Measurements from ENCODE around the gene CLCNKB.
"Not testable (repeated sequence)": the region's sequence is repeated elsewhere in the genome, so short reads cannot be mapped to it uniquely, and the experiment has no call there.

CLCNKB gene

DNA sequence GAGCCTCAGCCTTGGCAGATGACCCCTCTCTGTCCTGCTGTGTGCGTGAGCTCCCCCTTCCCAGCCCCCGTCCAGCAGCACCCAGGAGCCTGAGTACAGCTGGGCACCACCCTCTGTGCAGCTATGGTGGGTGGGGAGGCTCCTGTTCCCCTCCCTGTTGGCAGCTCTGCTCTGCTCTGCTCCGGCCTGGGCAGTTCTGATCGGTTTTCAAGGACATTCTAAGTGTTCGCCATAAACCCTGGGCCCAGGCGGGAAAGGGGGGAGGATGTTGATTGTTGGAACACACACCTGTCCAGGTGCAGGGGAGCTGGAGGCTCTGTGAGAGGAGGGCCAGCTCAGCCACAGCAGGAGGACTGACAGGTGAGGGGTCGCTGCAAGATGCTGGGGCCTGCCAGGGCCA lies at the start of gene CLCNKB:
Gene CLCNKB (plus strand): TSS at position 262 of the 400 bp plus-strand sequence. CDS start 711 bp downstream, outside the sequence.
- DNase-seq: no peak

DNA sequence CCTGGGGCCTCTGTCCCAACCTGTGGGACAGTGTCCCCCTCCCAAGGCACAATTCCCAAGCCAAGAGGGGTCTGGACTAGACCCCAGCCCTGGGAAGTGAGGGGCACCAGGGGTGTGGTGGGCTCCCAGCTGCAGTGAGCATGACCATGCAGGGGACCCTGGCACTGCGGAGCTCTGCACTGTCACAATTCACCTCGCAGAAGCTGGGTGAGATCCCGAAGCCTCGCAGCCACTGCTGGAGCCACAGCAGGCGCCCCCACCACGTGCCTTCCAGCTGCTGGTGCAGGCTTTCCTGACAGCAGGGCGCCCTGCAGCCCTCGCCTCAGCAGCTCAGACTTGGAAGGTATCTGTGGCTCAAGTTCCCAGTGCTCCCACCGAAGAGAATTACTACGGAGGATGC lies 49.5 kb upstream of the CLCNKB start:
- DNase-seq: no peak

DNA sequence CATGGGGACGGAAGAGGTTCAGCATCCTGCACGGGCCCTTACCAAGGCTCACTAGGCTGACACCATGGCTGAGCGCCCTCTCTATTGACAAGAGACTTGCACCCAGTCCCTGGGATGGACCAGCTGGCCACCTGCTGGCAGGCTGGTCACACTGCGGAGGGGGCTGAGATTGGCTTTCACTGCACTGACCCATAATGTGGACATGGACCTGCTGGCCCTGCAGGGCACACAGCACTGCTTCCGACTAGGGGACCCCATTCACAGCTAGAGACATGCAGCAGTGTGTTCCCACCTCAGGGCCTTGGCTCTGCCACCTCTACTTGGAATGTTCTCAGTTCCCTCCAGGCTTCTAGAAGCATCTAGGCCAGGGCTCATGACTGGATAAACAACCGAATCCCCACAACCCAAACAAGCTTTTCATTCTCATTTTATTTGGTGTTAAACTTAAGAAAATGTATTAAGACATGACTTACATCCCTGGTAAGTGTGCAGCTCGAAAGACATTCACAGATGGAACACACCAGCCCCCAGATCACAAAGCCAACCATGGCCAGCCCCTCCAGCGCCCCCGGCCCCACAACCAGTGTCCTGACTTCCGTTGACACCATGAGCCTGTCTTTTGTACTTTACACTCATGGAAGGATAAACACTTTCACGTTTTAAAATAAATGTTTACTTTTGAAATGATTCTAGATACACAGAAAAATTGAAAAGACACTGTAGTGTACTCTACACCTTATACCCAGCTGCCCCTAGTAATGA lies 48.8 kb upstream of the CLCNKB start:
- peak; percentile 25 for DNase-seq

DNA sequence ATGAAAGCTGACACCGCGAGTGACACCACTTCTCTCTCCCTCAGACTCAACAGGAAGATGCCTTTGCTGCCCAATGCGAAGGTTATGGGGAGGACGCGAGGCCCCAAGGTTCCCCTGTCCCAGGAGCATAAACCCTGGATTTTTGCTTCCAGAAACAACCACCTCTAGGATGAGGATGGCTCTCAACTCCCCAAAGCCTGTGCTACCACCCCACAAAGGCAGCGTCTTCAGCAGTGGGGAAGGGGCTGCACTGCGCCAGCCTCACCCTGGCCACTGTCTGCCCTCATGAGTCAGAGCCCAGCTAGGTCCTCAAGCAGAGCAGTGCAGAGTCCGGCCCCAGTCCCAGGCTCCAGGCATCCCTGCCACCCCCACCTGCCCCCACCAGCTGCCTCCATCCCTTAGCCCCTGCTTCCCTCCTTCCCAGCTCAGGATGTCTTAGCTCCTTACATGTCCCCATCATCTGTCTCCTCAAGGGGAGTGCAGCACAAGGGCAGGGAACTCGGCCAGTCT lies 46.5 kb upstream of the CLCNKB start:
- DNase-seq: no peak

DNA sequence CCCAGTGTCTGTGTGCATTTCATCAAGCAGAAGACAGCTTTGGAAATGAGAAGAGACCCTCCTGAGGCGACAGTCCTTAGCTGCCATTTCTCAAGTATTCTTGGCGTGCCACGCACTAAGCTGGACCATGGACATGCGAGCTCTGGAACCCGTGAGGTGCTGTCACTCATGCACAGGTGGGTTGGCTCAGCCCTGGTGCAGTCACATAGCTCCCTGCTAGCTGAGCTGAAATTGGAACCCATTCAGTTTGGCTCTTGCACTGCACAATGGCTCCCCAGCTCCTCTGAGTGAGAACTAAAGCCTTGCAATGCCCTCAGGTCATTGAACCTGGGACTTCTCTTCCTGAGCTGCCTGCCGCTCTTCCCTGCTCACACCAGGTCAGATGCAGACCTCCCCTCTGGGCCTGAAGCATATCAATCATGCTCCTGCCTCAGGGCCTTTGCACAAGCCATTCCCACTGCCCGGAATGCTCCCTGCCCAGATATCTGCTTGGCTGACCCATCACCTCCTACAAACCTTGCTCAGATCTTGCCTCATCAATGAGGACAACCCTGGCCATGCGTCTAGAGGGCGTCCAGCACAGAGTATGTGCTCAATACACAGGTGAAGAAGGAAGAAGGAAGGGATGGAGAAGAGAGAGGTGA lies 45.8 kb upstream of the CLCNKB start:
- DNase-seq: no peak

DNA sequence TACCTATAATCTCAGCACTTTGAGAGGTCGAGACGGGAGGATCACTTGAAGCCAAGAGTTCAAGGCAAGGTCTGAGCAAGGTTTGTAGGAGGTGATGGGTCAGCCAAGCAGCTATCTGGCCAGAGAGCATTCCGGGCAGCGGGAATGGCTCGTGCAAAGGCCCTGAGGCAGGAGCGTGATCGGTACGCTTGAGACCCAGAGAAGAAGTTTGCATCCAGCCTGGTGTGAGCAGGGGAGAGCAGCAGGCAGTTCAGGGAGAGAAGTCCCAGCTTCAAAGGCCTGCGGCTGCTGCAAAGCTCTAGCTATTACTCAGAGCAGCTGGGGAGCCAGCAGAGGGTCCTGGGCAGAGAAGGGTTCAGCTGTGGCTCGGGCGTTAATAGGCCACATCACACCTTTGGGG lies 44.7 kb upstream of the CLCNKB start:
- no peak for DNase-seq

DNA sequence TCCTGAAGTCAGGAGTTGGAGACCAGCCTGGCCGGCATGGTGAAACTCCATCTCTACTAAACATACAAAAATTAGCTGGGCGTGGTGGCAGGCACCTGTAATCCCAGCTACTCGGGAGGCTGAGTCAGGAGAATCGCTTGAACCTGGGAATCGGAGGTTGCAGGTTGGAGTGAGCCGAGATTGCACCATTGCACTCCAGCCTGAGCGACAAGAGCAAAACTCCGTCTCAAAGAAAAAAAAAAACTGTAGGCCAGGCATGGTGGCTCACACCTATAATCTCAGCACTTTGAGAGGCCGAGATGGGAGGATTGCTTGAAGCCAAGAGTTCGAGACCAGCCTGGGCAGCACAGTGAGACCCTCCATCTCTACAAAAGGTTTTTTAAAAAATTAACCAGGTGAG lies 42.3 kb upstream of the CLCNKB start:
- not testable (repeated sequence) for DNase-seq

DNA sequence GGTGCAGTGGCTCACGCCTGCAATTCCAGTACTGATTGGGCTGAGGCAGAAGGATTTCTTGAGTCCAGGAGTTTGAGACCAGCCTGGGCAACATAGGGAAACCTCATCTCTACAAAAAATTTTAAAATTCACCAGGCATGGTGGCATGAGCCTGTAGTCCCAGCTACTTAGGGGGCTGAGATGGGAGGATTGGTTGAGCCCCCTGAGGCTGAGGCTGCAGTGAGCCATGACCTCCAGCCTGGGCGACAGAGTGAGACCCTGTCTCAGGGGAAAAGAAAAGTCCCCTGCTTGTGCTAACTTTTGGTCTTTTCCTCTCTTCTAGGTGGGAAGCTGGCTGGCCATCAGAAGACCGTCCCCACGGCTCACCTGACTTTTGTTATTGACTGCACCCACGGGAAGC lies 38.0 kb upstream of the CLCNKB start:
- no peak for DNase-seq

DNA sequence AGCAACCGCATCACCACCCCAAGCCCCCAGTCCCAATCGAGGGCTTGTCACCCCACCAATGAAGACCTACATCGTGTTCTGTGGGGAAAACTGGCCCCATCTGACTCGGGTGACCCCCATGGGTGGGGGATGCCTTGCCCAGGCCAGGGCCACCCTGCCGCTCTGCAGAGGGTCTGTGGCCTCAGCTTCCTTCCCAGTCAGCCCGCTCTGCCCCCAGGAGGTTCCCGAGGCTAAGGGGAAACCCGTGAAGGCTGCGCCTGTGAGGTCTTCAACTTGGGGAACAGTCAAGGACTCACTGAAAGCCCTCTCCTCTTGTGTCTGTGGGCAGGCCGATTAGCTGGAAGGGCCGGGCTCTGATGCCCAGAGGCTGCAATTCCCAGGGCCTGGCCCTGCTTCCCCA lies 37.6 kb upstream of the CLCNKB start:
- no peak for DNase-seq

DNA sequence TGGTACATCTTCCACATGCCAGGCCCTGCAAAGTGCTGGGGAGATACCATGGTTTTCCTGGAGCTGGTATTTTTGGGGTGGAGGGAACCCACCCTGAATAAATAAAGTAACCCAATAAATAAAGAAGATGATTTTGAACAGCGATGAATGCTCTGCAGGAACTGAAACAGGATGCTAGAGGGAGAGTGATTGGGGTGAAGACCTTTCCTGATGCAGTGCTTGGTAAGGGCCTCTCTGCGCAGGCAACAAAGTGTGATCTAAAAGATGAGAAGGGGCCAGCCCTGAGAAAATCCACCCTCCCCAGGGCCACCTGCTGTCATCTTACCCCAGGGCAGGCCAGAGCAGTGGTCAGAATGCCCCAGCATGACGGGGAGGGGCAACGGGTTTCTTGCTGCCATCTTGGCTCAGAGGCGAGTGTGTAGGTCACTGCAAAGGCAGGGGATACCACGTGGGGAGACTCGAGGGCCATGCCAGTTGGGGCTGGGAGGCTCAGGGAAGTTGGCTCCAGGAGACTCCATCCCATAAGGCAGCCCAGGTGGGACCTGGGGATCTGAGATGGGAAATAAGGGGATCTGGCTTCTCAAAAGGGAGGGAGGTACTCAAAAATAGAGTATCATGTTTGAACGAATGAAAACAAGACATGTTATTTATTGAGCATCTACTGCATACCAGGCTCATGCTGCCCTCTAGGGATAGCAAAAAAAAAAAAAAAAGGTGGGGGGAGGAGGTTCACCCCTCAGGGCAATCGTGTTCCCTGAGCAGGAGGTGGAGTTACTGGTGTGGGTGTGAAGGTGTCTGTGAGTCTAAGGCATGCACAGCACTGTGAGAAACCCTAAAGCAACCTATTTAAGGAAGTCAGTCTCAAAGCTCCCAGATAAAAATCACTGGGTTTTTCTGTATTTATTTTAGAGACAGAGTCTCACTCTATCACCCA lies 36.8 kb upstream of the CLCNKB start:
- no peak for DNase-seq

DNA sequence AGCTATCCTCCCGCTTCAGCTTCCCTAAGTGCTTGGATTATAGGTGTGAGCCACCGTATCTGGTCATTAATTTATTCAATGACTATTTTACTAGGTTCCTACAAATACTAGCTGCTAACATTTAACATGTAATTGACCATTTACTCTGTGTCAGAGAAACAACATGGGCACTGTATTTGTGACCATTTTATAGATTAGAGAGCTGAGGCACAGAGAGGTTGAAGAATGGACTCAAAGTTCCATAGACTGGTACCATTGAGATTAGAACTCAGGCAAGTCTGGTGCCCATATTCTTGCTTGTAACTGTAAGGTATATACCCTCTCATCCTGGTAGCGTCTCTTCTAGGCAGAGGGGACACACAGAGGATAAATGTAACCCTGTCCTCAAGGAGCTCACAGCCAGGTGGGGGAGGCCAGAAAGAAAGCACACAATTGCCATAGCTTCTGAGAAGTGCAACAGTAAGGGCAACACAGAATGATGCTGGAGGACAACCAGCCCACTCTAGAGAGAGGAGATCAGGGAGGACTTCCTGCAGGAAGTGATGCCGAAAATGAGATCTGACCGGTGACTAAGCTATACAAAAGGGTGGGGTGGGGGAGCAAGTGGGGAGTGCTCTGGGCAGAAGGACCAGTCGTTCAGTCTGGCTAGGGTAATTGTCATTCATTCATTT lies 35.8 kb upstream of the CLCNKB start:
- DNase-seq: no peak

DNA sequence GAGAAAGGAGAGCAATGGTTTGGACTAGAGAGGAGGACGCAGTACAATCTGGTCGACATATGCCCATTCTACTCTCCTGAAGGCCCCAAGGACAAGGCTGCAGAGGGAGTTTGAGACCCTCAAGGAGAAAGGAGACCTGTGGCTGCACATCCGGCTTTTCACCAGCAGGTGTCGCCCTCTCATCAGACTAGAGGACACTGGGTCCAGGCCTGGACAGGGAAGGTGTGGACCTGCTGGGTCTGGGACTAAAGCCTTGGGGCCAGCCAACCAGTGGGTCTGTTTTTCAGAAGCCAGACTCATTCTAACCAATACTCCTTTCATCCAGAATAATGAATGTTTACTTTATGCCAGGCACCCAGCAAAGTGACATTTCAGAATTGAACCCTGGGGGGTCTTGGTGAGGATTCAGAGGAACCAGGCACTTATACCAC lies 34.5 kb upstream of the CLCNKB start:
- DNase-seq: peak; percentile 73

DNA sequence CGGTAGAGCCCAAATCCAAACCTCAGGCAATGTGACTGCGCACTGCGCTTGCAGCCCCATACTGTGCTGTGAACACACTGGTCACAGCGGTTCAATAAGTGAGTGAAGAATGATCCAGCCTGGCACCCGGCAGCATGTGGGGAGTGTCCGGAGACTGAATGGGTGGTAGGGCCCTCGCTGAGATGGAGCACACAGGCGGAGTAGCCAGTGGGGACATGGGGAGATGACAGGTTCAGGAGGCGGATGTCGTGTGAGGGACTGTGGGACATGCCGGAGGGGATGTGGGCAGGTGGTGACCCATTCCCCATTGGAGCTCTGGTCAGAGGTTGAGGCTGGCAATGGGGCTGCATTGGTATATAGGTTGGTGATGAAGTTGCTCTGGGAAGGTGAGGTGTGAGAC lies 33.9 kb upstream of the CLCNKB start:
- no peak for DNase-seq

DNA sequence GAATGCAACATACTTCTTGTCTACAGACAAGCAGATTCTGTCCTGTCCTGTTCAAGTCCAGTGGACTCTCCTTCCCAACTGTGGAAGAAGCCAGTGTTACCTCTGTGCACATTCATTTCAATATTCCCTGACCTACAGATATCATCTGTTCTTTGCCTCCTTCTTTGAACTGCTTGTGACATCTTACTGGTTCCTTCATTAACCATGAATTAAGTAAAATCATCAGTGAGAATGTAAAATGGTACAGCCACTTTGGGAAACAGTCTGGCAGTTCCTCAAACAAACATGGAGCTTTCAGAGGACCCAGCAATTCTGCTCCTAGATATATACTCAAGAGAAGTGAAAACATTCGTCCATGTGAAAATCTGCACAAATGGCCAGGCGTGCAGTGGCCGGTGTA lies 32.7 kb upstream of the CLCNKB start:
- no peak for DNase-seq

DNA sequence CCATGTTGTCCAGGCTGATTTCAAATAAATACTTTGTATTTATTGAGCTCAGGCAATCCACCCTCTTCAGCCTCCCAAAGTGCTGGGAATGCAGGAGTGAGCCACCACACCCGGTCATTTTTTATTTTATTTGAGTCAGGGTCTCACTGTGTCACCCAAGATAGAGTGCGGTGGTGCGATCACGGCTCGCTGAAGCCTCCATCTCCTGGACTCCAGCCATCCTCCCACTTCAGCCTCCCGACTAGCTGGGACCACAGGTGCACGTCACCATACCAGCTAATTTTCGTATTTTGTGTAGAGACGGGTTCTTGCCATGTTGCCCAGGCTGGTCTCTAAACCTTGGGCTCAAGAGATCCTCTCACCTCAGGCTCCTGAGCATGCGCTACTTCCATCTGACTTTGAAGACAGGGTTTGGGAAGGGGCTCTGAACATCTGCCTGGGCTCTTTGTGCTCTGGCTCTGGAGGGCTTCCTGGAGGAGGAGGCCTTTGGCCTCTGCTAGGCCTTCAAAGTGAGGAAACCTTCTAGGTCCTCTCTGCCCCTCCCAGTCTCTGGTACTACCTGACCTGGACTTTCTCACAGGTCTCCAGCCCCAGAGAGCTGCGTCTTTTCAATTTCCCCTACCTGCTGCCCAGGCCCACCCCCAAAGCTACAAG lies 31.5 kb upstream of the CLCNKB start:
- no peak for DNase-seq

DNA sequence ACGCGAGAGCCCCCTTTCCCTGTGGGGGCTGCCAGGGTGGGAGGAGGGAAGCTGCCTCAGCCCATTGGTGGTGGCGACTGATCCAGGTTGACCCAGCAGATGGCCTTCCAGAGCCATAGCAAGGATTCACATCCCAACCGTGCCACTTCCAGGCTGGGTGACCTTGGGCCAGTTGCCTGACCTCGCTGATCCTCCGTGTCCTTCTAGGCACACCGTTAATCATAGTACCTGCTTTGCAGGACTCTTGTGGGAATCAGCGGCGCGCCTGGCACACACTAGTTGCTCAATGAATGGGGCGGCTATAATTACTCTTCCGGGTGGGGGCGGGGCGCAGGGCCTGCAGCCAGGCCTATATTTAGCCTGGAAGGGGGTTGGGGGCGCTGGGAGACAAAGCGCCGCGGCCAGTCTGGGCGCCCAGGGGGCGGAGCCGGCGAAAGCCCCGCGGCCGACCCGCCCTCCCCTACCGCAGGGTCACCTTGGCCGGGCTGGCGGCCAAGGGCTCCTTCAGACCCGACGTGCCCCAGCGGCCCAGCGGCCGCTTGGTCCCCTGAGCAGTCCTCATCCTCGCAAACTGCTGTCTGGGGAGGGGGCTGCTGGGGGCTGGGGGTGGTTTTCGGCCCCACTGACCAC lies 30.9 kb upstream of the CLCNKB start:
- DNase-seq: peak; percentile 23

DNA sequence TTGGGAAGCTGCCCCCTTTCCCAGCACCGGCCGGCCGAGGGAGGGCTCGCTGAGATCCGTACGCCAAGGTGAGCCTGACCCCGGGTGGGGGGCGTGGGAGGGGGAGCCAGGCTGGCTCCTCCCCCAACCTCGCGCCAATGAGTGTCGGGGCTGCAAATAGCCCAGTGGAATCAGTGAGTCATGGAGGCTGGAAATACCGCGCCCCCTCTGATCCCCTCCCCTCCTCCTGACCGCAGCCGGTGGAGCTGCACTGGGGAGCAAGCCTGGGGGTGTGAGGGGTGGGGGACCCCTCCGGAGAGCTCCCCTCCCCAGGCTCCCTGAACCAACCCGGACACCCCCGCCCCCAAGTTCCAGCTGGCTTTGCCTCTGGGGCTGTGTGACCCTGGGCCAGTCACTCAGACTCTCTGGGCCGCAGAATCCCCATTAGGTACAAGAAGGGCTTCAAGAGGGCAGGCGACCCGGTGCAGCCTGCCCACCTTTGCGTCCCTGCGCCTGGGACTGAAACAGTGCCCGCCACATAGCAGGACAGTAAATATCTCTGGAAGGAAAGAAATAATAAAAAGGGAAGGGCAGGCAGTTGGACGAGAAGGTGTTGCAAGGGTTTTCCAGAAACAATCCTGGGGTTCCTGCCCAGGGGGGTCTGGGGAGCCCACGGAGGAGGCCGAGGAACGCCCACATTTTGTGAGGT lies 30.2 kb upstream of the CLCNKB start:
- DNase-seq: peak; percentile 39

DNA sequence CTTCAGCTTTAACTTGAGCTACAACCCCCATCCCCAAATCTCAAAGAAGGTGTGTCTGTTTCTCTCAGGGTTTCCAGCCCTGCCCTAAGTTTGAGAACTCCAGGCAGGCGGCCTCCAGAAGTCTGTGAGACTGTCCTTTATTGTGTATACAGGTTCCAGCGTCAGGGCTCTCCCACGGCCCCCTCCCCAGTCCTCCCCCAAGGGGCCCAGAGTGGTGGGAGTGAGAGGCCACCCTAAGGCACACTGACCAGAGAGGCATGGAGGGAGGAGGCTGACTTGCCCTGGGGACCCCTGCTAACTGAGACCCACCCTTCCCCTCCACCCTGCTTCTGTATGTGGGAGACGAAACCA lies 29.7 kb upstream of the CLCNKB start:
- no peak for DNase-seq

DNA sequence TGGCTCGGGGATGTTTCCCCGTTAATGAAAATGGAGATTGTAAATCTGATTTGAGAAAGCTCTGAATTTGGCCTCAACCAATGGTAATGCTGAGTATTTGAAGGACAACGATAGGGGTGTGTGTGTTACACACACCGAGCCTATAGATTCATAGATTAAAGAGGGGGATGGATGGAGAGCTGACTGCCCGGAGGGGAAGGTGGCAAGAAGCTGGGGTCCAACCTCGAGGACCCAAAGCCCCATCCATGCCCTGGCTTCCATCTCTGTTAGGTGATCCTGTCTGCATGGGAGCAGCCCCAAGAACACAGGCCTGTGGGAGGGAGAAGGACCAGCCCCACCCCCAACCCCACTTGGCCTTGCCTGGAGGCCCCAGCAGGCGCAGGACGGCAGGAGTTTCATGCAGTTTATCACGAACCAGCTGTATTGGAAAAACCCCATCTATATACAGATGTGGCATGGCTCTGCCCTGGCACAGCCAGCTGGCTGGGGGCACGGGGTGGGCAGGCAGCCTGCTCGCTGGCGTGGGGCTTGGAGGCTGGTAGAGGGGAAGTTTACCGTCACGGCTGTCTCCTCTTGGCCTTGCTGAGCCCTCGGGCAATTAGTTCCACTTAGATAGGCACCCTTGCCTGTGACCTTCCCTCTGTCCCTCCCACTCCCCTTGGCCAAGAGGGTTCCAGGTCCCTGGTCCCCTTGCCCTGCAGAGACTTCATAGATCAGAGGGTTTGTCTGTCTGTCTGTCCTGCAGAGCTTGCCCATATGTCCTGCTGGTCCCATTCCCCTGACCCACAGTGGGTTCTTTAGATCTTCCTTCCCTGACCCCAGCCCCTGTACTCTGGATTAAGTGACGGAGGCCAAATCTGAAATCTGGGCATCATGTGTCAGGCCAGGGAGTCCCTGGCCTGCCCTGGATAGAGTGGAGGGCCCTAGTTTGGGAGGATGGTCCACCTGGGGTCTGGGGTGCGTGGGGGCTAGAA lies 28.8 kb upstream of the CLCNKB start:
- DNase-seq: no peak

DNA sequence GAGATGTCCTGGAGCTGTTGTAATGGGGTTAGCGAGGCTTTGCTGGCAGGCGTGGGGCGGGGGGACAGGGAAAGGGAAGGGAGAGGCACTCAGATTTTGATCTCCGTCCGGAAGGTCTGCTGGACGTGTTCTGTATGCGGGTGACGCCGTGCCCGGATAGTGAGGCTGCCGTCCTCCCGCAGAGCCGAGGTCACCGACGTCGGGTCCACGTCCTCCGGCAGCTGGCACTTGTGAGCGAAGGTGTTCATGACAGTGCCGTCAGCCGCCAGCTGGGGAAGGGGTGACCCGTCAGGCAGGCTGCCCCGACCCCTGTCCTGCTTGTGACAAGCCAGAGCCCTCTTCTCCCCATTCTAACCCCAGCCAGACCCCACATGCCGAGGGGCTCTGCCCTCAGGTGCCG lies 28.1 kb upstream of the CLCNKB start:
- DNase-seq: no peak

Measured in activated CD4-positive, alpha-beta T cell treated with anti-CD3 and anti-CD28 coated beads, Interleukin-2, amount 50 U/mL, for 1 hour (primary cell).